ENCODE data around the gene PRDM12.

- TF ChIP-seq ZFP3 (CRISPR knock-in tag; IDR thresholded peaks at IDR 0.05), result no peak
- no peak for TF ChIP-seq ZNF8 (CRISPR knock-in tag; IDR thresholded peaks at IDR 0.05)
- no peak for TF ChIP-seq CREB5 (CRISPR knock-in tag; IDR thresholded peaks at IDR 0.05; ENCODE audit: low read depth)
- no peak for TF ChIP-seq BACH2 (CRISPR knock-in tag; IDR thresholded peaks at IDR 0.05; ENCODE audit: borderline replicate concordance)
- no peak for TF ChIP-seq TCF4 (CRISPR knock-in tag; IDR thresholded peaks at IDR 0.05; ENCODE audit: borderline replicate concordance)
- no peak for TF ChIP-seq TSHZ2 (CRISPR knock-in tag; IDR thresholded peaks at IDR 0.05)
- no peak for TF ChIP-seq PATZ1 (CRISPR knock-in tag; IDR thresholded peaks at IDR 0.05; ENCODE audit: borderline replicate concordance)
- no peak for TF ChIP-seq CSDC2 (CRISPR knock-in tag; IDR thresholded peaks at IDR 0.05)
- no peak for TF ChIP-seq ARNTL (CRISPR knock-in tag; IDR thresholded peaks at IDR 0.05; ENCODE audit: borderline replicate concordance, low read depth)
- TF ChIP-seq ZC3H10 (CRISPR knock-in tag; IDR thresholded peaks at IDR 0.05), result no peak
- no peak for TF ChIP-seq OSR1 (CRISPR knock-in tag; IDR thresholded peaks at IDR 0.05)
- TF ChIP-seq ZFP30 (CRISPR knock-in tag; IDR thresholded peaks at IDR 0.05), result no peak
Measured at GRCh38 chr9:130713286-130713960, 49.0 kb downstream of the PRDM12 start.

All from SK-N-SH treated with all-trans-retinoic acid at 6 μM for 48 hours (cell line).